ENCODE results near the gene USP3.

The USP3 gene

DNA sequence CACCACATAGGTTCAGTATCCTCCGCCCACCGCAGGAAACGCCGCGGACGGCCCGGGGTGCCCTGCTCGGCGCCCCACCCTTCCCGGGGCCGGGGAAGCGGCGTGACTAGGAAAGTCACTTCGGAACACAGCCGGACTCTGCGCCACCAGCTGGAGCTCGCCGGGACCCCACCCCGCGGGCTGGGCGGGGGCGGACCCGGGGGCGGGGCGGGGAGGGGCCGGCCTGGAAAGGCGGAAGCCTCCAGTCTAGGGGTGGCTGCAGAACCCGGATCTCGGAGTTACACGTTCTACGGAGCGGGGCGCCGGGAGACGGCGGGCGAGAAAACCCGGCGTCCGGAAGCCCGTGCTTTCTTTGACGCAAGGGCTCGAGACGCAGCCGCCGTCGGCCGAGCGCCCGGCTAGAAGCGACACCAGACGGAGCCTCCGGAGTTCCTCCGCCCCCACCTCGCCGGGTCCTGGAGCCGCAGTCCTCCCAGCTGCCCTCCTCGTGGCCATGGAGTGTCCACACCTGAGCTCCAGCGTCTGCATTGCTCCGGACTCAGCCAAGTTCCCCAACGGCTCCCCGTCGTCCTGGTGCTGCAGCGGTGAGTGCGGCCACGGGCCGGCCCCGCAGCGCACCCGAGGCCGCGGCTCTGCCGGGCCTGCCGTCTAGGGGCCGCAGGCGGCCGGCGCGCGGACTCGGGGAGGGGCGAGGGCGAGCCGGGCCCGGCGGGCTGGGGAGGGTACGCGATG is at the start of gene USP3:
USP3 (plus strand) TSS at position 347 of the 732 bp plus-strand sequence; CDS start at position 494, 147 bp downstream.
- peak; percentile 60 for DNase-seq (ENCODE audit: low read depth, low spot score)
- H3K27ac ChIP-seq, result peak within 1 kb of the TSS; percentile 99

GRCh38 chr15:63456258-63456657 is 48.1 kb upstream of the USP3 start:
- no peak overlapping the region for H3K27ac ChIP-seq
- no peak for DNase-seq (ENCODE audit: low read depth, low spot score)

DNA sequence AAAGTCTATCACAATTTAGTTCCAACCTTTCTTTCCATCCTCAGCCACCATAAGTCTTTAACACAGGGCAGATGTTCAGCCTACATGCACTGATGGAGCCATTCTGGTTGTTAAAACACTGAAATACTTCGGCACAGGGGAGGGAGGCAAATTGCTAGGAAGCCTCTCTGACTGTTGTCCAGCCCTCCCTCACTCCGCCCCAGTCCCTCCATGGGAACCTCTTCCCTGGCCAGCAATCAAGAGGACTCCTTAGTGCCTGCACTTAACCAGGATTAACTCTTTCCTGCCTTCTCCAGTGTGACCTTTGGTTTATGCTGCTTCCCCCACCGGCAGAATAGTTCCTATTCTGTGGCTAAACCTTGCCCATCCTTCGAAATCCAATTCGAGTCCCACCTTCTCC is 47.0 kb upstream of the USP3 start:
- H3K27ac ChIP-seq, result no peak overlapping the region
- DNase-seq (ENCODE audit: low read depth, low spot score), result no peak

DNA sequence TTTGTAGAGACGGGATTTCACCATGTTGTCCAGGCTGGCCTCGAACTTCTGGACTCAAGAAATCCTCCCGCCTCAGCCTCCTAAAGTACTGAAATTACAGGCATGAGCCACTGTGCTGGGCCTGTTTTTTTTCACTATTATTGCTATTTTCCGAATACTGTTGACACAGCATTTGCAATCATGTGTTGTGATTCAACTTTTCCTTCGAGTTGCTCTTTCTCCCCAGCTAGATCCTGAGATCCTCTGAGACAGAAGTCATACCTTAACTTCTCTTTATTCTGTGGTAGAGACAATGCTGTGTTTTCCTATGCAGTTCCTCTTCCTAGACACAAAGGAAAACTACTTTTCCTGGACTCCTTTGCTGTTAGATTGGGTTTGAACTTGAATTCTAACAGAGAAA is 46.4 kb upstream of the USP3 start:
- no peak overlapping the region for H3K27ac ChIP-seq
- no peak for DNase-seq (ENCODE audit: low read depth, low spot score)

- DNase-seq (ENCODE audit: low read depth, low spot score), result no peak
- H3K27ac ChIP-seq, result no peak overlapping the region
Observed at GRCh38 chr15:63458794-63459395, 45.5 kb upstream of the USP3 start.

- H3K27ac ChIP-seq, result no peak overlapping the region
Observed at GRCh38 chr15:63460210-63461155, 43.9 kb upstream of the USP3 start.

GRCh38 chr15:63461230-63461985 is 43.0 kb upstream of the USP3 start:
- no peak for DNase-seq (ENCODE audit: low read depth, low spot score)
- H3K27ac ChIP-seq, result no peak overlapping the region

More at GRCh38 chr15:63460210-63461155, 43.9 kb upstream of the USP3 start:
- no peak for DNase-seq (ENCODE audit: low read depth, low spot score)

GRCh38 chr15:63462088-63462487 is 42.3 kb upstream of the USP3 start:
- no peak overlapping the region for H3K27ac ChIP-seq
- no peak for DNase-seq (ENCODE audit: low read depth, low spot score)

GRCh38 chr15:63463036-63463435 is 41.4 kb upstream of the USP3 start:
- DNase-seq (ENCODE audit: low read depth, low spot score), result no peak
- H3K27ac ChIP-seq, result no peak overlapping the region

DNA sequence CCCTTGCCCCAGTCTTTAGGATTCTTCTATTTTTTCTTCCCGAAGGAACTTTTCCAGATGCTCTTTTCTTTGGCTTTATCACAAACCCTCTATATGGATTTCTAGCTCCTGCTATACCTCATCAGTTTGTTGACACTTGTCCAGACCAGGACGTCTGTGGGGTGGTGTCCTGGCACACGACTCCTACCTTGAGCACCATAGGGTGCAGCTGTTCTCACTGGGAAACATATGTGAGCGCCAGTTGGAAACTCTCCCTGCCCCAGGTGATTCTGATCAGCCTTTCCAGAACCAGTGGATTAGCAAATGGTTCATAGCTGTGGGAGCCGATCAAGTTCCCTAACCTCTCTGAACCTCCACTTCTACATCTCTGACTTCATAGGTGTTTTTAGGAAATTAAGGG is 40.6 kb upstream of the USP3 start:
- H3K27ac ChIP-seq, result no peak overlapping the region
- DNase-seq (ENCODE audit: low read depth, low spot score), result no peak

DNA sequence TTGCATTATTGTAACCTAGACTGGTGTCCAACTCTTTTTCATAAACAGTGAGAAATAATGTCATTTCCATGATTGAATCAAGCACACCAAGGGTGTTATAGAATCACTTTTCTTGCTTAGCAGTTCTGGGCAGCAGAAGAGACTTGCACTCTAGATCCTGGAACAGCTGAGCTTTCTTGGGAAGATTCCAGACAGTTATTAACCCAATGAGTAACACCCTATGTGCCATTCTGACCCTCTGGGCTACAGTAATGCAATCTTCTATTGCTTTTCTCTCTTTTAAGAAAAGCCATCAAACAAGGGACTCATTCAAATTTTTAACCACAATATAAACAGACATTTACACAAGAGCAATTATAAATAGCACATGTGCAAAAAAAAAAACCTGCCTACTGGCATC is 39.3 kb upstream of the USP3 start:
- no peak overlapping the region for H3K27ac ChIP-seq
- no peak for DNase-seq (ENCODE audit: low read depth, low spot score)

DNA sequence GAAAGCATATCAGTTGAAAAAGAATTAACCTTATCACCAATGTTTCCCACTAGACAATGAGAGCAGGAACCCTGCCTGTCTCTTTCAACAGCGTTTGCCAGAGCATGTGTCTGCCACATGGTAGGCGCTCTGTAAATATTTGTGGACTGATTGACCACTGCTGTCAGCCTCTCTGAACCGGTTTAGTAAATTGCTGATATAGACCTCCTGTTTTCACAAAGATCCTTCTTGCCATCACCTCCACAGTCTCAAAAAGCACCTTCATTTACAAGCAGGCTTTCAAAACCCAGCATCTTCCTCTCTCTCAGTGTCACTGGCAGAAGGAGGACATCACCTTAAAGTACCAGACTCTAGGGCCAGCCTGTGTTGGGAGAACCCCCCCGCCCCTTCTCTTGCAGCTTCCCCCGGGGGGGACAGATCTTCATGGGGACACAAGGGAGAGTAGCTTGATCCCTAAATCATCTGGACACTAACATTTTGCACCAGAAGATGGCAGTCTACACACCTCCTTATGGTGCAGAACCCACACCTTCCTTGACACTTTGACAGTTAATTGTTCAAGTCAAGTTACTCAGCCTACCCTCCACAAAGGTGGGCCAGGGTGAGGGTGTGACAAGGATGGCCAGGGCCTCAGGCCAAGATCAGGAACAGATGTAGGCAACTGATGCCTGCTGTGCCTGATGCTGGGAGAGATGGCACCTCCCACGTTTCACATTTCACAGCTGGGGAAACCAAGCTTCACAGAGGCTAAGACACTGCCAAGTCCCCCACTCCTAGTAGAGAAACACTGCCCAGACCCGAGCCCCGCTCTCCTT is 37.8 kb upstream of the USP3 start:
- H3K27ac ChIP-seq, result no peak overlapping the region
- DNase-seq (ENCODE audit: low read depth, low spot score), result no peak

- no peak overlapping the region for H3K27ac ChIP-seq
- no peak for DNase-seq (ENCODE audit: low read depth, low spot score)
Observed at GRCh38 chr15:63469190-63469589, 35.2 kb upstream of the USP3 start.

- DNase-seq (ENCODE audit: low read depth, low spot score), result no peak
- no peak overlapping the region for H3K27ac ChIP-seq
Observed at GRCh38 chr15:63469984-63470383, 34.4 kb upstream of the USP3 start.

DNA sequence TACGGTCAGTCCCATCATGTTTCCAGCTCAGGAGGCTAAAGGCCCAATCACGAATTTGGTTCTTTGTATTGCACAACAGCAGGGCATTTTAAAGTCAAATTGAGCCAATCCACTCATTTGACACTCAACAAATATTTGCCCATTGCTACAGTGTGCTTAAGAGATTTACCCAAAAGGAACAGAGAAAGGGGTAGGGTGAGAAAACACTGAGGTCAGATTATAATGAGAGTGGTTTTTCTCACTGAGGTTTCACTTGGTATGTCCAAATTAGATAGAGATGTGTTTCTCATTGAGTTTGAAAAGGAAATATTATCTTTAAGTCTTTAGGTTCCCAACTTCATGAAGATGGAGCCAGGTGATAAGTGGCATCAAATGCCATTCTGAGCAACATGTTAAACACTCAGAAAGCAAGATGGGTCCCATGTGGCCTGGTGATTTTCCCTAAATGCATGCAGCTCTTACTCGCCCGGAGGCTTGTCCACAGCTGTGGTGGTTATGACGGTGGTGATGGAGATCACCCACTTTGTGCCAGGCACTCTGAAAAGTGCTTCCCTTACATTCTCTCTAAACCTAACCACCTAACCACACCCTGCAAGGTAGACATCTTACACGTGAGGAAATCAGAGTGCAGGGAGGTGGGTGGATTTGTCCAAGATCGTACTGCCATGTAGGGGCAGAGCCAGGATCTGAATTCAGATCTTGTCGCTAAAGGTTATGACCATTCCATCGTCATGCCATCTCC is 31.2 kb upstream of the USP3 start:
- DNase-seq (ENCODE audit: low read depth, low spot score), result no peak
- peak overlapping the region; percentile 71 for H3K27ac ChIP-seq

DNA sequence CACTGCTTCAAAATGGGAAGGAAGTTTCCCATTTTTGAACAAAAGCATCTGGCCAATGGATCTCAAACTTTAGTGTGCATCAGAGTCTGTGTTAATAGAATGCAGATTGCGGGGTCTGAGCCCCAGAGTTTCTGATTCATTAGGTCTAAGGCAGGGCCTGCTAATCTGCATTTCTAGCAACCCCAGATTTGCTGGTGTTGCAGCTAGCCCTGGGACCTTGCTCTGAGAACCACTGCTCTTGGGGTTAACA is 30.7 kb upstream of the USP3 start:
- no peak for DNase-seq (ENCODE audit: low read depth, low spot score)
- H3K27ac ChIP-seq, result peak overlapping the region; percentile 71

DNA sequence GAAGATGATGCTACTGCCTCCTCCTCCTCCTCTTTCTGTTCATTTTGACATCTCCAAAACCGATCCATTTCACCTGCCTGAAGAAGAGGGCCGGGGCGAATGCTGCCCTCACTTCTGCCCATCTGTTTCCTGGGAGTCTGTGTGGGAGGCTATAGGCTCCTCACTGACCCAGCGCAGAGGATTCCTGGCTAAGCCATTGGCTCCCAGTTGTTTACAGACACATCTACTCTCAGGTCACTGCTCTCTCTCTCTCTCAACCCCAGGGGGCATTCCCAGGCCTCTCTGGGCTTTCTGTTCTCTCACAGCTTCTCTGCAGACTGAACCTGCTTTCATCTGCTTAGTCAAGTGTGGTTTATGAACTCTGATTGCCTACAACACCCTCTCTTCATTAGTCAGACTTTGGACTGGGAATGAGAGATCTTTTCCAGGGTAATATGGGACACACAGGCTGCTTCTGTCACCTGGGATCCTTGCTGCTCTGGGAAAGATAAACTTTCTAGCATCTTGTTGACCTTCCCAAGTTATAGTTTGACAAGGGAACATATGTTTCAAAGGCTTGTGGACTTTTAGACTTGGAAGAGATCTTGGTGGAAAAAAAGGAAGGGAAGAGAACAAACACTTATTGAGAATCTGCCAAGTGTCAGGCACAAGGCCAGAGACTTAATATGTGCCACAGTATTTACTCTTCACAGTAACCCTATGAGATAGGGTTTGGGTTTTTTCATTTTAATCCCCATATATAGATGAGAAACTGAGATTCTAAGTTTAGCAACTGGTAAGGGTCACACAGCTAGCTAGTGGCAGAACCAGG is 30.2 kb upstream of the USP3 start:
- peak overlapping the region; percentile 71 for H3K27ac ChIP-seq
- DNase-seq (ENCODE audit: low read depth, low spot score), result peak; percentile 54

DNA sequence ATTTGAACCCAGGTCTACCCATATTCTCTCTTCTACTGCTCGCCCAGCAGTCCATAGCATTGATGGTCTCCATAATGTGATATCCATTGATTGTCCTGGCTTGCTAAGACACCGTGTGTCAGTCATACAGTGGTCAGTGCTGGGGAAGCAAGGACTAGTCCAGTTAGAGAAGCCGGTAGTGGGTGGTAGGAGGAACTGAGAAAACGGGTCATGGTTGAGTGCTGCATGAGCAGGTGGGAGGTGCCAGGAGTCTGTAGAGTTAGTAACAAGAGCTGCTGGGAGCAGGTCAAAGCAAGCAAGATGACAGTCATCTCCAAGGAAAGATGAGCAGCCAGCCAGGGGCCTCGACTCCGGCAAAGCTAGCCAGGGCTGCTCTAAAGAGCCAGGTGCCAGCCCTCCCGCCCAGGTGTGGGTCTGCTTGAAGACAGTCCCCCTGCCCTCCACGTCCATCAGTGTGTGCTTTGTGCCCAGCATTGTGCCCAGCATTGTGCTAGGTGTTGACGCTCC is 29.5 kb upstream of the USP3 start:
- DNase-seq (ENCODE audit: low read depth, low spot score), result peak; percentile 72
- H3K27ac ChIP-seq, result peak overlapping the region; percentile 71
